ENCODE data around the gene UQCC5. TPM values are rescaled to one million over a fixed set of nuclear protein-coding genes. Genes with fewer than 3 reads are reported as not detected.

The UQCC5 gene
- polyA plus RNA-seq, 1 donor (not counting 4 experiments of a cell fraction or from before 2014, with no cell fraction given), result 20.0 TPM

GRCh38 chr3:52561028-52561747 lies 24.8 kb downstream of the UQCC5 start:
- H3K36me3 ChIP-seq (ENCODE audit: control insufficient read depth in 2 of 2, extremely low read depth in 1 of 2, insufficient read depth in 2 of 2, low read length in 2 of 2), result peaks cover 19 to 21% of the 10 kb centered on the region in 2 experiments
- no peak for TF ChIP-seq EZH2 (IDR thresholded peaks at IDR 0.05; ENCODE audit: low read length)
- TF ChIP-seq CTCF (optimal IDR thresholded peaks at IDR 0.05 in 1 of 3, IDR thresholded peaks at IDR 0.05 in 1 of 3, conservative IDR thresholded peaks at IDR 0.05 in 1 of 3; ENCODE audit: extremely low read depth in 1 of 3, insufficient read depth in 2 of 3, low read length in 3 of 3), result no peak
- no peak overlapping the region for H3K4me2 ChIP-seq (ENCODE audit: control insufficient read depth, extremely low read depth, insufficient read depth, low read depth, low read length)

DNA sequence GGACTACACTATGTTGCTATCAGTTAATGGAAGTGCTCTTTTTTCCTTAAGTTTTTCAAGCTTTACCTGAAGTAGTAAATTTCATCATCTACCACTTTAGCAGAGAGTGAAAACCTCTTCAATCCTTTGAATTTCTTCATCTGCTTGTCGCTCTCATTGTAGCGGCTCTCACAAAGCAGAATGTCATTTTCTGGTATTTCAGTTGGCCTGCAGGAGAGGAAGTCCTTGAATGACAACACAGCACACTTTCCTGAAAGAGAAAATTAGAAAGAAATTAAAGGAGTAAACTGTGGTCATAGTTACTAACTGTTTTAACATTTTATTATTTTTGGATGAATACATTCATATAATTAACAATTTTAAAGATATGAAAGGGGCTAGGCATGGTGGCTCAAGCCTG lies 27.6 kb downstream of the UQCC5 start:
- H3K36me3 ChIP-seq (ENCODE audit: control insufficient read depth in 2 of 2, extremely low read depth in 1 of 2, insufficient read depth in 2 of 2, low read length in 2 of 2), result peaks cover 13 to 15% of the 10 kb centered on the region in 2 experiments
- dilution Hi-C loops (cut with MboI; ENCODE audit: extremely low pct_ligation_motif_present, low sequenced_read_pairs), result no loop called here
- no peak for FAIRE-seq

More at GRCh38 chr3:52561028-52561747, 24.8 kb downstream of the UQCC5 start:
- H3K9me1 ChIP-seq (ENCODE audit: control insufficient read depth, extremely low read depth, insufficient read depth, low read length), result no peaks in the 10 kb centered on the region
- H3K4me3 ChIP-seq (ENCODE audit: control insufficient read depth in 2 of 3, extremely low read depth in 1 of 3, insufficient read depth in 2 of 3, low read depth in 1 of 3, low read length in 3 of 3), result no peak overlapping the region
- no peak for FAIRE-seq
- no peaks in the 10 kb centered on the region for H3K27me3 ChIP-seq (ENCODE audit: control insufficient read depth, extremely low read depth, insufficient read depth, low read length)
- no peak for DNase-seq (ENCODE audit: low read depth, low spot score)
- no peak overlapping the region for H3K9ac ChIP-seq (ENCODE audit: control insufficient read depth, extremely low read depth, insufficient read depth, low read length)
- H2AFZ ChIP-seq (ENCODE audit: control insufficient read depth, low read length), result no peak overlapping the region
- H3K9me3 ChIP-seq (ENCODE audit: control insufficient read depth, low read depth, low read length), result no peaks in the 10 kb centered on the region
- dilution Hi-C loops (cut with MboI; ENCODE audit: extremely low pct_ligation_motif_present, low sequenced_read_pairs), result no loop called here
- no peaks in the 10 kb centered on the region for H3K4me1 ChIP-seq (ENCODE audit: control insufficient read depth, extremely low read depth, insufficient read depth, low read length)
- no peaks in the 10 kb centered on the region for H4K20me1 ChIP-seq (ENCODE audit: control insufficient read depth, extremely low read depth, insufficient read depth, low read length)
- H3K79me2 ChIP-seq (ENCODE audit: control insufficient read depth, insufficient read depth, low read length), result no peaks in the 10 kb centered on the region
- no peak overlapping the region for H3K27ac ChIP-seq (ENCODE audit: control insufficient read depth, insufficient read depth, low read length)

More for the DNA sequence above, 27.6 kb downstream of the UQCC5 start:
- DNase-seq (ENCODE audit: low read depth, low spot score), result no peak
- Histone ChIP-seq H3K27ac (ENCODE audit: control insufficient read depth, insufficient read depth, low read length) (no peak overlapping the region), H2AFZ (ENCODE audit: control insufficient read depth, low read length) (no peak overlapping the region), H3K27me3 (ENCODE audit: control insufficient read depth, extremely low read depth, insufficient read depth, low read length) (no peaks in the 10 kb centered on the region), H3K9me3 (ENCODE audit: control insufficient read depth, low read depth, low read length) (no peaks in the 10 kb centered on the region), H4K20me1 (ENCODE audit: control insufficient read depth, extremely low read depth, insufficient read depth, low read length) (no peaks in the 10 kb centered on the region), H3K9ac (ENCODE audit: control insufficient read depth, extremely low read depth, insufficient read depth, low read length) (no peak overlapping the region), H3K79me2 (ENCODE audit: control insufficient read depth, insufficient read depth, low read length) (no peaks in the 10 kb centered on the region), H3K4me2 (ENCODE audit: control insufficient read depth, extremely low read depth, insufficient read depth, low read depth, low read length) (no peak overlapping the region), H3K4me3 (ENCODE audit: control insufficient read depth in 2 of 3, extremely low read depth in 1 of 3, insufficient read depth in 2 of 3, low read depth in 1 of 3, low read length in 3 of 3) (no peak overlapping the region), H3K9me1 (ENCODE audit: control insufficient read depth, extremely low read depth, insufficient read depth, low read length) (no peaks in the 10 kb centered on the region), H3K4me1 (ENCODE audit: control insufficient read depth, extremely low read depth, insufficient read depth, low read length) (no peaks in the 10 kb centered on the region)
- TF ChIP-seq CTCF (optimal IDR thresholded peaks at IDR 0.05 in 1 of 3, IDR thresholded peaks at IDR 0.05 in 1 of 3, conservative IDR thresholded peaks at IDR 0.05 in 1 of 3; ENCODE audit: extremely low read depth in 1 of 3, insufficient read depth in 2 of 3, low read length in 3 of 3) (no peak), EZH2 (IDR thresholded peaks at IDR 0.05; ENCODE audit: low read length) (no peak)
